Ureter (tissue), 1 donor: ENCODE results near the gene DNAI7. TPM values are rescaled to one million over a fixed set of nuclear protein-coding genes. Genes with fewer than 3 reads are reported as not detected.

Experiments used
- DNase-seq: peaks from one replicate; pipeline ENCODE4 v3.0.0-alpha.2; 2020; ENCODE audit warnings: low spot score
- total RNA-seq: library from RNA; stranded (reverse); gene quantifications from one replicate; pipeline ENCODE4 v1.2.4, GENCODE V29; 2023
- donor health status: DM: yes; HTN: yes; CAD: no.

Gene DNAI7
- total RNA-seq, 1 donor from 2014 or later = 1.5 TPM

DNA sequence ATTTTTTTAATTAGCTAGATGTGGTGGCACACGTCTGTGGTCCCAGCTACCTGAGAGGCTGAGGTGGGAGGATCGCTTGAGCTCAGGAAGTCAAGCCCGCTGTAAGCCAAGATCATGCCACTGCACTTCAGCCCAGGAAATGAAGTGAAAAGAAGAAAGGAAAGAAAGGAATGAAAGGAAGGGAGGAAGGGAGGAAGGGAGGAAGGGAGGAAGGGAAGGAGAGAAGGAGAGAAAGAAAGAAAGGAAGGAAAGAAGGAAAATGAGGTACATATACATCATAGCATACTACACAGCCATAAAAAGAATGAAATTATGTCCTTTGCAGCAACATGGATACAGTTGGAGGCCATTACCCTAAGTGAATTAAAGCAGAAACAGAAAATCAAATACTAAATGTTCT, 12.2 kb downstream of the DNAI7 start:
- no peak for DNase-seq

DNA sequence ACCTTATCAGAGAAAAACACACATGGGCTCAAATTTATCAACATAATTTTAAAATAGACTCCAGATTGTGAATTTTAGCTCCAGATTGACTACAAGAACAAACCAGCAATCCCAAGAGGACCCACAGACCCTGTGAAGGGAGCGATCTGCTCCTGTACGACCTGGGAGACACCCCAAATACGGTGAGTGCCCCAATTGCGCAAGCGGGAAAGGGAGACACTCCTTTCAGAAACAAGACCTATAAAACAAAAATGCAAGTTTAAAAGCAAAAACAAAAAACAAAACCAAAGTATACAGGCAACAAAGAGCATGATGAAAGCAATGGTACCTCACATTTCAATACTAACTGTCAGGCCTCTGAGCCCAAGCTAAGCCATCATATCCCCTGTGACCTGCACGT, 32.1 kb downstream of the DNAI7 start:
- DNase-seq = no peak

DNA sequence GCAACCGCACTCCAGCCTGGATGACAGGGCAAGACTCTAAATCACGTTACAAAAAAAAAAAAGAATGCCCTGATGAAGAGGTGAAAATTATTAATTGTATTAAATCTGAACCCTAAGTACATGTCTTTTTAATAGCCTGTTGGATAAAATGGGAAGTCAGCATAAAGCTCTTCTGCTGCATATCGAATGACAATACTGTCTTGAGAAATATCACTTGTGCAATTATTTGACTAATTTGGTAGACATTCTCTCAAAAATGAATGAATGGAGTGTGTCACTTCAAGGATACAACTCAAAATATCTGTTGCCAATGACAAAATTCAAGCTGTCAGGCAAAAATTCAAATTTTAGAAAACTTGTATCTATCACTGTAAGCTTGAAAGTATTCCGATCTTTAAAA, 38.9 kb downstream of the DNAI7 start:
- no peak for DNase-seq

DNA sequence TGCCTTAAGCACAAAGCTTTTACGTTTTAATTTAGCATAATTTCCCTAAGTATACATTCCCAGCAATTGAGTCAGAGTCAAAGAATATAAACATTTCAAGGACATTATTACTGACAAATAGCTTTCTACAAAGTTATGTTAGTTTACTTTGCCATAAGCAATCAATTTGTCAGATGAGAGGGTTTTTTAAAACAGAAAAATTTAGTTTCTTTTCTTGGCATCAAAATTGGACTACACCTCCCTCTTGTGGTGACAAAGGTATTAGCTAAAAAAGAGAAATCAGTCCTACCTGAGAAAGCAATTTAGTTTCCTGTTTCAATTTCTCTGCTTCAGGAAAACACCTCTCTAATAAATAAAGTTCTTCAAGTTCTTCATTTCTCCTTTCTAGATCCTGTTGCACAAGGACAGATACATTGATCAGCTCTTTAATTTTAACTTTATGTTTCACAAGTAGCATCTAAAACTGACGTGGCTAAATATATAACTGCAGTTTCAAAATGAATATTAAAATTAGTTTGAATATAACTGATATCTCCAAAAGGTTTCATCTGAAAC, 39.9 kb downstream of the DNAI7 start:
- no peak for DNase-seq

DNA sequence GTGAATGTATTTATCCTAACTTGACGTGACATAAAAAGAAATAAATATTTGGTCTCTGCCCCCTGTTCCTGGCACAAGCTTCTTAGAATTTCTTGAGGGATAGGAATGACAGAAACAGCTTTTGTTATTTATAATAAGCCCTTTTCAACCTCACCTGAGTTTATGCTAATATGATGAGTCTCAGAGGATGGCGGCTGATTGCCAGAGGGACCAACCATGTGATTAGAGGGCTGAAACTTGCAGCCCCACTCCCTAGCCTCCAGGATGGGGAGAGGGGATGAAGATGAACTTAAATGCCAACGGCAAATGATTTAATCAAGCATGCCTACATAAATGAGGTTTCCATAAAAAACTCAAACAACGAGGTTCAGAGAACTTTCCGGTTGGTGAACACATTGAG, 42.9 kb downstream of the DNAI7 start:
- no peak for DNase-seq

DNA sequence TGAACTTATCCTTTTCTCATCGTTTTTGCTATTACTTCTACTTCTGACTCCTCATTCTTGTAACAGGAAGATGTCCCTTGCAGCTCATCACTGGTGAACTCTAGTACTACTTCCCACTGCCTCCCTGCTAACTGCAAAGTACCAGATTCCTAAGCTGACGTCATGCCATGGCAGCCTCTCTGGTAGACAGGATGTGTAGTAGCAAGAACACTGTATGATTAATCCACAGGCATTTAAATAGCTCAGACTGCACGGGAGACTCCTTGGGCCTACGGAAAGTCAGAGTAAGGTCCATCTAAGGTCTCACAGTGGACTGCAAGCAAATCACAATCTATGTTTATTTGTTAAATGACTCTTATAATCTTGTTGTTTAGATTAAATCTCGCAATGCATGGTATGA, 43.5 kb downstream of the DNAI7 start:
- DNase-seq = peak; percentile 65

DNA sequence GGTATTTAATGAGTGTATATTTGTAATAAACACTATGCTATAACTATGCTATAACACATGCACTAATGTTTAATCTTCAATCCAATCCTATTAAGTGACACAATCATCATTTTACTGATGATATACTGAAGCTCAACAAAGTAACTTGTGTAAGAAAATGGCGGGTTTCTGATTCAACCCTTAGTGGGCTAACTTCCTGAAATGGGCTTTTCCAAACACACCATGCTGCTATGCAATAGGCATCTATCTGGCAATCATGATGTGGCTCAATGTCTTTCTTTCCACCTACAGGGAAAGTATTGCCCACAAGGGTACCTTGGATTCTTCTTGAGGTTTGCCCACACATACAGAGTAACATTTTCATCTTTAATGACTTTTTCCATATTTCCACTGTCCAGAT, 48.3 kb downstream of the DNAI7 start:
- DNase-seq = no peak

DNA sequence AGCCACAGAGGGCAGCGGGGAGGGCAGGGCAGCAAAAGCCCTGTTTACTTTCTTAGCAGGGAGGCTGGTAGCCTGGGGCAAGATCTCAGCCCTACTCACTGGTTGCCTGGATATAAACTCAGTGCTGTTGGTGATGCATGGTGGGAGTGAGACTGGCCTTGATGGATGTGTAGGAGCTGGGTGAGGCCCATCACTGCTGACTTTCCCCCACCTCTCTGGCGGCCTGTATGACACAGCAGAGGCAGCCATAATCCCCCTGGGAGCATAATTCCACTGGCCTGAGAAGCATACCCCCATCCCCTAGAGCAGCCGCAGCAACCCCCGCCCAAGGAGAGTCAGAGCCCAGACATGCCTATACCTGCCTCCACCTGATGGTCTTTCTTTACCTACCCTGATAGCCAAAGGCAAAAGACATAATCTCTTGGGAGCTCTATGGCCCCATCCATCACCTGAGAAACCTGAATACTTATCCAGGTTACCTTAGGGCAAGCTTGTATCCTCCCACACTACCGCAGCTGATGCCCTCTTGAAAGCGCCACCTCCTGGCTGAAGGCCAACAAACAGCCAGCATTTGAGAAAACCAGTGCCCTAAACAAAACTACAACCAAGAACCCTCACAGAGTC, 59.3 kb downstream of the DNAI7 start:
- DNase-seq = peak; percentile 46

DNA sequence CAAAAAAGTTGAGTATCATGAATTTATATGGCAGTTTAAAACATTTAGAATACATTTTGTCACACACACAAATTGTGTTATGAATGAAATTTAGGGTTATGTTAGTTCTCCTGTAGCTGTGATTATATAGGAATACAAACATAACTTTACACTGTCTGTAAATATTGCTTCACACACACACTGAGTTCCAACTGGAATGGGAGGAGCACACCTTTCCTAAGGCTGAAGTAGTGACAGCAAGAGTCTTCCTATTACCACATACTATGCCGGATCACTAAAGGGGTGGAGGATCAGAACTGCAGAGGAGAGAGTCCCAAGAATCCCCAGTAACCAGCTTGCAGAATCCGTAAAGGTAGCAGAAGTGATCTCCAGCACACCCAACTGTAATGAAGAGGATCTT, 63.7 kb downstream of the DNAI7 start:
- no peak for DNase-seq

DNA sequence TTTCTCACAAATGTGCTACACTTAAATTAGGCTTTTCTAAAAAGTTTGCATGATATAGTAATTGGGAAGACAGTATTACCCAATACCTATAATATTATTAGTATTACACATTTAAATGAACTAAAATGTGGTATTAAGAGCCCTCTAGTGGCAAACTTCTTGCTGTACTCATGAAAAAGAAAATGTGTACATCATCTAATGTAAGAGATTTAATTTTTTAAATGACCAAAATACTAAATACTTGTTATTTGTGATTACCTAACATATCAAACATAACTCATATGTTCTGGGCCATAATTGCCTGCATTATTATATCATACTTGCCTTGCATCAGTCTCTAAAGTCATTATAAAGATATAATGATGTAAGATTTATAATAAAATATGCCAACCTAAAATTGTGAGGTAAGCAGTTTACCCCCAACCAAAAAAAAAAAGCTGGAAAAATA, 64.2 kb downstream of the DNAI7 start:
- DNase-seq = no peak

DNA sequence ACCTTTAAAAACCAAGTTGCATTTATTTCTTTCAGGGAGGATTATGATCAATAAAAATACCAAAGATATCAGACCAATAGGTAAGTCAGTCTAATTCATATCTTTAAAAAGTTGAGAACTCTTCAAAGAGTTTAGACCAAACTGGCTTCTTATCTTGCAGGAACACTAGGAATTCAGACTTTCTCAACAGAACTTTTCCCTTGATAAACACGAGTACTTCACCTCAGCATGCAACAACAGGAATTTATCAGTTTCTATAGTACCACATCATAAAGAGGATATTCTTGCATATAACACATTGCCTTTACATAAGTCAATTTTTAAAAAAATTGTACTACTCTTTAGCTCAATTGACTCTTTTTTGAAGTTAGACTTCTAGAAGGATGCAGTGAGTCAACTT, 68.2 kb downstream of the DNAI7 start:
- DNase-seq = no peak

DNA sequence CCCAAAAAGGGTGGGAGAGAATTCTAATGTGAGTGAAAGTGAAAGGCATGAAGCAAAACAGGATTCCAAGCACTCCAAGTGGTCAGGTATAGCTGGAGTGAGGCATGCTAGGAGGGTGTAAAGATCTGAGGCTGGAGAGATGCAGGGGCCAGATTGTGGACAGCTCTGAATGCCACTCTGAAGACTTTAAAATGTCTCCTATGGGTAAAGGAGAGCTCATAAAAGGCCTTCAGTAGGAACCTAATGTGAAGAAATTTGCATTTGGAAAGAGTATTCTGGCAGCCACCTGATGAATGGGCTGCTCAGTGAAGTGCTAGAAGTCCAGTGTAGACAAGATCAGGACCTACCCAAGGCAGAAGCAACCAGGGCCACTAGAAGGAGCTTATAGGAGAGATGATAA, 68.9 kb downstream of the DNAI7 start:
- no peak for DNase-seq

DNA sequence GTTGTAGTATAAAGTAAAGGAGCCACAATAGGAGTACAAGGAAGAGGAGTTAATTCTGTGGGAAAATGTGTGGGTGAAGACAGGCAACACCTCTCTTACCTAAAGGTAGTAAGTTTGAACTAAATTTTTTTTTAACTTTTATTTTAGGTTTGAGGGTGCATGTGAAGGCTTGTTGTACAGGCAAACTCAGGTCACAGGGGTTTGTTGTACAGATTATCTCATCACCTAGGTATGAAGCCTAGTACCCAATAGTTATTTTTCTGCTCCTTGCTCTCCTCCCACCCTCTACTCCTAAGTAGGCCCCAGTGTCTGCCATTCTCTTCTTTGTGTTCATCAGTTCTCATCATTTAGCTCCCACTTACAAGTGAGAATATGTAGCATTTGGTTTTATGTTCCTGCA, 70.5 kb downstream of the DNAI7 start:
- no peak for DNase-seq

DNA sequence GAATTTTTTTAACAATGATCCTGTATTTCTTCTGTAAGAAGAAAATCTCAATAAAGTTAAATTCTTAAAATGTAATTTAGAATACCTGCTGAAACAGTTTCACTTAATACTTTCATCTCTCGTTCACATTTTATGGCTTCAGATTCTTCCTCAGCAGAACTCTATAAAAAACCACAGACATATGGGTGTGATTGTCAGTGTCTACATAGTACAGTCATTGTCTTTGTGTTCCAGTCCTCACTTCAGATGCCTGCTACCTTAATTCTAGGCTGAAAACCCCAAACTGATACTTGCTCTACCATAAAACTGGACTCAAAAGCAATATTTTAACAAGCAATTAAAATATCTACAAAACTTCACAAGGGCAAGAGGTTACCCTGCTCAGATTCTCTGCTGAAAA, 71.8 kb downstream of the DNAI7 start:
- DNase-seq = no peak

DNA sequence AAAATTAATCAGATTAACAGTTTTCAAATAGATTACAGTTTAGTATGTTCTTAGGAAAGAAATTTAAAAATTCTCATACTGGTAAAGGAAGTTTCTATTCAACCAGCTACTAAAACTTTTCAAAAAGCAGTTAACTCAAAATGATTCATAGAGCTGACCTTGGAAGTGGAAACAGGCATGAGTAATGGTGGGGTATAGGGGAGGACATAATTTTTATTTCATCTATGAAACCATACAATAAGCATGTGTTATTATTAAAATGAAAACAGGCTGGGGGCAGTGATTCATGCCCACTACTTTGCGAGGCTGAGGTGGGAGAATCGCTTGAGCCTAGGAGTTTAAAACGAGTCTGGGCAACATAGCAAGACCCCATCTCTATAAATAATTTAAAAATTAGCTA, 73.0 kb downstream of the DNAI7 start:
- DNase-seq = no peak

DNA sequence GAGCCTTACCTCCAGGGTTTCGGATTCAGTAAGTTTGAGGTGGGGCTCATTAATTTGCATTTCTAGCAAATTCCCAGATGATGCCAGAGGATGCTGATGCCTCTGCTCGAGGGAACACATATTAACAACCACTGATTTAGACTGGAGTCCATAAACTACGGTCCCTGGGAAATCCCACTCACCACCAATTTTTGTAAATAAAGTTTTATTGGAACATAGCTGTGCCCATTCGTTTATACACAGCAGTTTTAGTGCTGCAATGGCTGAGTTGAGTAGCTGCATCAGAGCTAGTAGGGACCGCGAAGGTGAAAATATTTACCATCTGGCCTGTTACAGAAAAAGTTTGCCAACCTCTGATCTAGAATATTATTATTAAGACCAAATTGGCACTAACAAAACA, 73.8 kb downstream of the DNAI7 start:
- no peak for DNase-seq

DNA sequence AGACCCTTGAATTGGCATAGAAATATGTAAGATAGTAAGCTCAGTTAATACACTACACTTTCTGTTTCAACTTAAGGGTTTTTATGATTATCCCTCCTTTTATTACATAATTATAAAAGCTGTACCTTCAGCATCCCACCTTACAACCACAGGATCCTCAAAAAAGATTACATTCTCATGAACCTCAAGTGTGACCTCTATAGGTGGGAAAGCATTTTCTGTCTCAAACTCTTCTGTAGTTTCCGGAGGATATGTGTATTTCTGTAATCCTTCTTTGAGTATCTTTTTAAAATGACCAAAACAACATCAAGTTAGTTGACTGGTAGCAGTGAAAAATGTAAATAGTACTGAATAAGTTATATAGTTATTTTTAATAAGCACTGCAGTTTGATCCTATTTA, 75.9 kb downstream of the DNAI7 start:
- DNase-seq = no peak

DNA sequence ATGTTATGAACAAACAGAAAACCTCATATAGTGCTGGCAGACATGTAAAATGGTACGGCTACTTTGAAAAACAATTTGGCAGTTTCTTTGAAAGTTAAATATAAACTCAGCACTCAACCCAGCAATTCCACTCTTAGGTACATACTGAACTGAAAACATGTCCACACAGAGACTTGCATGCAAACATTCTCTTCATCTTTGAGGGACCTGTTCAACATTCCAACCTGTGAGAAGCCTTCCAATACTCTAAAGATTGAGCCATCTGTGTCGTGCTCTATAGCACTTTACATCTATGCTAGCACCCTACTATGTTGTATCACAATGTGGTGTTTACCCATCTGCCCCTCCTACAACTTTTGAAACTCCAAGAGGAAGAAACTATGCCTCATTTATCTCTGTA, 79.3 kb downstream of the DNAI7 start:
- DNase-seq = no peak

DNA sequence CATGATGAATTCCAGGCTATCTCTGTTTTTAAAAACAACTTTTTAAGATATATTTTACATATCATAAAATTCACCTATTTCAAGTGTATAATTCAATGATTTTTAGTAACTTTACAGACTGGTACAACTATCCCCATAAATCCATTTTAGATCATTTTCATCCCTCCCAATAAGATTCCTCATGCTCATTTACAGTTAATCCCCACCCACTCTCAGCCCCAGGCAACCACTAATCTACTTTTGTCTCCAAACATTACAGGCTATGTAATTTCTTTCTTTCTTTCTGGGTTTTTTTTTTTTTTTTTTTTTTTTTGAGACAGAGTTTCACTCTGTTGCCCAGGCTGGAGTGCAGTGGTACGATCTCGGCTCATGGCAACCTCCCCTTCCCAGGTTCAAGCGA, 81.3 kb downstream of the DNAI7 start:
- DNase-seq = no peak

DNA sequence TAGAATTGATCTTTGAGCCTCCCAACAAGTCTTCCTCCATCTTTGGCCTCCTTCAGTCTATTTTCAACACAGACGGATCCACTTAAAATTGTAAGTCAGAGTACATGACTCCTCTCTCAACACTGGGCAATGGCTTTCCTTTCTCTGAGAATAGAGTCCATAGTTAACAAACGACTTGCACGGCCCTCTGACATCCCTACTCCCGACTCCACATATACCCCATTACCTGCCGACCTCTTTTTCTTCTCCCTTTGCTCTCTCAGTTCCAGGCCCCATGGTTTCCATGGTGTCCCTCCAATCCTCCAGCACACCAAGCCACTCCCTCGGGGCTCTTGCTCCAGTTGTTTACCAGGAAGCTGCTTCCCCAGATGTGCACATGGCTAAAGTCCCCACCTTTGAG, 84.7 kb downstream of the DNAI7 start:
- no peak for DNase-seq

DNA sequence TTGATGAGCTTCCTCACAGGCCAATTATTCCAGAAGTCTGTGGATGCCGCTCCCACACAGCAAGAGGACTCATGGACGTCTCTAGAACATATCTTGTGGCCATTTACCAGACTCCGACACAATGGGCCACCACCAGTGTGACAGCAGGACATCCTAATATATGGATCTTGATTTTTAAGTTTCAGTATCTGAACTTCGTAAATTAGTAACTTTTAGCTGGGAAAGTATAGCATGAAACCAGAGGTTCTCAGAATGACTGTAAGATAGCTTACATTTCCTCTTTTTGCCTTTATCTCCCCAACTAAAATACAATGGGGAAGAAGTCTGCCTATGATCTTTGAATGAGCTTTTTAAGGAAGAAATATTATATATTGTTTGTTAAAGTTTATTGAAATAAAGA, 87.0 kb downstream of the DNAI7 start:
- no peak for DNase-seq

DNA sequence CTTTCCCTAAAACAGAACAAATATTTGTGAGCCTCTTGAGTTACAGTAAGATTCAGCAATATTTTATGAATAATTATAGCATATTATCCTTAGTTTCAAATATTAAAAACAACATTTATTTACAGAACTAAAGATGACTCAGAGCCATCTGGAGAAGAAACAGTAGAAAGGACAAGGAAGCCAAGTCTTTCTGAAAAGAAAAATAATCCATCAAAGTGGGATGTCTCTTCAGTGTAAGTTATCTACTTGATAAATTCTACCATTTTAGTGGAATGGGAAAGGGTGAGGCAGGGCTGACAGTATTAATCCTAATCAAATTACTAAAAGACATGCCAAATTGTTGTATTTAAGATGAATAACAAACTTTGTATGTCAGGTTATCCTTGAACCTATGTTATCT, 88.1 kb downstream of the DNAI7 start:
- DNase-seq = no peak

DNA sequence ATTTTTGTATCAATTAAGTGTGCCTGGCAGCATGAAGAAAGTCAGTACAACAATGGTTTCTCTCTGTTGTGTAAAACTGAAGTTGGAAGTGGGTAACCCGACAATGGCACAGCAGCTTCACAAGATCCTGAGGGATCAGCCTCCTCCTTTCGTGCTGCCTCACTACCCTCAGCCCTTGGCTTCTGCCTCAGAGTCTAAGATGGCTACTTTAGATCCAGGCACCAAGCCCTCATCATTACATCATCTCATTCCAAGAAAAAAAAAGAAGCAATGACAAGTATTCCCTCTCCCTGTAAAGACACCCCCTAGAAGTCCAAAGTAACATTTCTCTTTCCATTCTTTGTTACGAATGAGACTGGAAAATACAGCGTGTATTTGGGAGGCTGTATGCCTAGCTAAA, 92.6 kb downstream of the DNAI7 start:
- DNase-seq = no peak

DNA sequence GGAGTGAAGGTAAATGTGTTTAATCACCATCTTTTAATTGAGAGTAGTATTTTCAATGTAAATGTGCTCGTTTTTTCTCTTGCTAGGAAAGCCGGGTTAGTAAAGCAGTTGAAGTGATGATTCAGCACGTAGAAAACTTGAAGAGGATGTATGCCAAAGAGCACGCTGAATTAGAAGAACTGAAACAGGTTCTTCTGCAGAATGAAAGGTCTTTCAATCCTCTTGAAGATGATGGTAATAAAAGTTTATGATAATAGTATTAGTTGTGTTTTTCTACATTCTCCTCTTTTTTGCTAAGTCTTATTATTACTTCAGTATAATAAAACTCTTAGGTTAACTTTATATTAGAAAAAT, 93.9 kb downstream of the DNAI7 start:
- DNase-seq = no peak
